SIG-M5 (cell line): ENCODE measurements around the gene RPL38.

Experiments
- DNase-seq: peaks from one replicate; lab custom pipeline; 2025; lab: John Stamatoyannopoulos, UW

Gene RPL38

DNA sequence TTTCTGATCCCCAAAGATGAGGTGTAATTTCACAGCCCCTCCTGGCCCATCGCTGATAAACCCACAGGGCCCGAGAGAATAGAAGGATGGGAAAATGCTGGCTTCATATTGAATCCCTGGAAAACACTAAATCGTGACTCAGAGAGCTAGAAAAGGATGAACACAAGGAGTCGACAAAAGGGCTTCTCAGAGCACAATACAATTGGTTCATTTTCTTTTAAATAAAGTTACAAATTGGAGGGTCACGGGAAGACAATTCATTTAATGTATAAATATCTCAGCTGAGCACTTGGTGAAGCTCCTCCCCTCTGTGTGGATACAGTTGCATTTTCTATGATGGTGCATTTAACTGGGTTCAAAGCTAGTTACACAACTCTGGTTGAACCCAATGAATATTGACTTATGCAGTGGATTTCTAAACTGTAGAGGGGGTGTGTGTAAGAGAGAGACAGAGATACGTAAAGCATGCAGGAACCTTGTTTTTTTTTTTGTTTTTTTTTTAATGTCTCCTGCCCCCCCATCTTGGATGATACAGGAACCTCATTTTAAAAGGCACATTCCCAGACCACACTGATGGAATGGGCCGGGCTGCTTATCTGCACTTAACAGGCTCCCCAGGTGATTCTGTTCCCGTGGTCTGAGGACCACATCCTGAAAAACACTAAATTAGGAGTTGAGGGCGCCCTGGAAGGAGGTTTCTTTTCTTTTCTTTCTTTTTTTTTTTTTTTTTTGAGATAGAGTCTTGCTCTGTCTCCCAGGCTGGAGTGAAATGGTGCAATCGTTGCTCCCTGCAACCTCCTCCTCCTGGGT, 24.0 kb downstream of the RPL38 start:
- DNase-seq = no peak

DNA sequence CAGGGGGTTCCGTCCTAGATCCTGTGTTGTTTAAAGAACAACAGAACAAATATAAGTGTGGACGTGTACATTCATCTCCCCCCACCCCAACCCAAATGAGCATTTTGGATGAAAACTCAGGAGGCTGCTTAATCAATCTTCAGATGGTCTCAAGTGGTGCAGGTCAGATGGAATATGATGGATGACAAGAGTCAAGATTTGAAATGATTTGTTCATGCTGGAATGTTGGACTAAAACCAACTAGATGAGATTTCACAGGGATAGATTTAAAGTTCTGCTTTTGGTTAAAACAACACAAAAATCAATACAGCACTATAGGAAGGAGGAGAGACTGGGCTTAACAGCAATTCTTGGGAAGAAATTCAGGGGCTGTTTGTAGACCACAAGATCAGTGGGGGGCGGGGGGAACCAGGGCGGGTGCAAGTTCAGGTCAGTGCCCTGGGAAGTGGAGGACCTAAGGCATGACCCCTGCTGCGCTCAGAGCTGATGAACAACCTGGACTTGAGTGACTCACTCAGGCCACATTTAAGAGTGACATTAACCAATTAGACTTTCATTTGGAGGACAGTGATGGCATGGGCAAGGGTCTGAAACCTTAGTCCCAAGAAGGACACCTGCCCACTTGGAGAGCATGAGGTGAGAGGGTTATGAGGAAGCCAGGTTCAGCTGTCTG, 25.0 kb downstream of the RPL38 start:
- DNase-seq = no peak

DNA sequence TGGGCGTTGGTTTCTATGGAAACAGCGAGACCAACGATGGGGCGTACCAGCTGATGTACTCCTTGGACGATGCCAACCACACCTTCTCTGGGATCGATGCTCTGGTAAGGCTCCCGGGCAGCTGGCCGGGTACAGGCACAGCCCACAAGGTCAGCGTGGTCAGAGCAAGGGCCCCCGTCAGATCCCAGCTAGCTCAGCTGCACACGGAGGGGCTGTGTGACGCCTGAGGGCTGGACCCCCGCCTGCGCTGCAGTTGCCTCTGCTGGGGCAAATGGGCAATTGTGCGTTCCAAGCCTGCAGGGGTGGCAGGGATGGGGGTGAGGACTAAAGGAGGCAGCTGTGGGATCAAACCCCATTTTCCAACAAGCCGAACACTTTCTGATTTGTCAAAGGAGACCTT, 27.4 kb downstream of the RPL38 start:
- no peak for DNase-seq

DNA sequence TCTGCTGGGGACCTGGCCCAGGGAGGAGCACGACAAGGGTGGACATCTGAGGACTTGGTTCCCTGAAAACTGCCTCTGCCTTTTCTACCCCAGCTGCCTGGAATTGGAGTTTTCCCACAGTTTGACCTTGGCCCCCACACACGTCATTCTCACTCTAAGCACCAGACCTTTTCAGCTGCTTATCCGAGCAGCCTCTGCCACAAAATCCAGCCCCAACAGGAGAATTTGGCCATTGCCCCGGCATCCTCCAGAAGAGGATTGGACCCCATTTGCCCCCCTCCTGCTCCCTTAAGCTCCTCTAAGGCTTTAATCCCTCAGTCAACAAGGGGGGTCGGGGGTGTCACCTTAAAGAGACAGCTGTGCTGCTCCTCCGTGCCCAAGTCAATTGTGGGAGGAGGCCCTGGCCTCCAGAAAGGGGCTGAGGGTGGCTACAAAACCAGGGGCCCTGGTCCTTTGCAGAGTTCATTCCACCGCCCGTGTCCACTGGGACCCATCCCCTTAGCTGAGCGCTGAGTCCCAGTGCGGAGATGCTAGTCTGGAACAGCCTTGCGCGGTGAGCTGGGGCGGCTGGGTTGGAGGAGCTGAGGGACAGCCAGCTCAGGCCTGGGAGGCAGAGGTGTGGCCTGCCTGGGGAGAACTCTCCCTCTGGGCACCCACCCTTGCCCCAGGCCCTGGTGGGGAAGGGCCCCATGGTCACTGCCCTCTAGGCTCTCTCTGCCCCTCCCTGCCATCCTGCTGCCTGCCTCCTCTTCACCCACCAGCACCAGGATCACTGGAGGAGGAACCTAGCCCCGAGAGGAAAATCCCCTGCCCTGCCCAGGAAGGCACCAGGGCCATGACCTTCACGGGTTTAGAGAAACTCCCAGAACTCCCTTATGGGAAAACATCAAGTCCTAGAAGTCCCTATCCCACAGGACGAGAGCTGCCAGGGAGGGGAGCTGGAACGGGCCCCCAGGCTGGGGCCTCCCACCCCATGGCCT, 28.7 kb downstream of the RPL38 start:
- no peak for DNase-seq

DNA sequence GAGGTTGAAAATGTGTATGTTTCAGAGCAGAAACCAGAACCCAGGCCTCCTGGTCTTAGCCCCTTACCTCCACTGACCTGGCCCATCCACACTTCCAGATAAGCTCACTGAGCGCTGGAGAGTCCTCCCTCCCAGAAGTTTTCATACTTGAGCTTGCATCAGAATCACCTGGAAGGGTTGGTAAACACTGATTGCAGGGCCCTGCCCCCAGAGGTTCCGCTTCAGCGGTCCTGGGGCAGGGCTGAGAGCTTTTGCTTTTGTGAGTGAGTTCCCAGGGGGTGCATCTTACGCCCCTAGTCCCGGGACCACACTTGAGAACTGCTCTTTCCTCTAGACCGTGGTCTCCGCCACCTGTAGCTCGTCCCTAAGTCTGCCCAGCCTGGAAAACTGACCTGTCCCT, 30.5 kb downstream of the RPL38 start:
- DNase-seq = no peak

DNA sequence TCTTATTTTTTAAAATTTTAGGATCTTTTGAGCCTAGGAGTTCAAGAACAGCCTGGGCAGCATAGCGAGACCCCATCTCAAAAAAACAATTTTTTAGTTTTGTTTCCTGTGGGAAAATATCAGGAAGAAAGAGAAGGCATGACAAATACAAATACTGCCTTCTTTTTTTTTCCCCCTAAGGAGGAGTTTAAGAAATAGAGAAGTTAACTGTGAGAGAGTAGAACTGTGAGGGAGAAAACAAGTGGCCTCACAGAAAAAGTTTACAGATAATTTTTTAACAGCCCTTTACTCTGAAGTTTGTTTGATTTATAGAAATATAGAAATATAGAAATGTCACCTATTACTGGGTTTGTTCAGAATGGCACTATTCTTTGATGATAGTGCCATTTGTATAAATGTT, 31.0 kb downstream of the RPL38 start:
- DNase-seq = no peak

DNA sequence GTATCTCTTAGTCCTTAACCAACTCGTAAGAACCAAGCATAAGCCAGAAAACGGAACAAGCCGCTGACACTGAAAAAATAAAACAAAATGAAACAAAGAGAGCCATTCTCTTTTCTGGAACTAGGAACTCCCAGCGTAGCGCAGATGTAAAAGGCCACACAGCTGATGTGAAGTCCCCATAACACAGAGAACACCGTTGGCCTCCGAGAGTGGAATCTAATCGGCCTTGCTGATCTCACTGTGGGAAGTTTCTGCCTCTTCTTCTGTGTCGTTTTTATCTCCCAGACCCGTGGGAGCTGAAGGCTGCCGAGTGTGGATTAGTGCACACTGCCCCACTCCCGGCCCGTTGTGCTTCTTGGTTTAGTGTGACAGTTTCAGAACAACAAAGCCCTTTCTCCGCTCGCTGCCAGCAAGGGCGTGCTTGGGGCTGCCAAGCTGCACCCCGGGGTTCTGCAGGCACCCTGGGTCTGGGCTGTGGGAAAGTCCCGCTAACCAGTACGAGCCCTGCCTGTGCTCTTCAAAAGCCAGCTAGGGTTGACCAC, 31.6 kb downstream of the RPL38 start:
- no peak for DNase-seq

DNA sequence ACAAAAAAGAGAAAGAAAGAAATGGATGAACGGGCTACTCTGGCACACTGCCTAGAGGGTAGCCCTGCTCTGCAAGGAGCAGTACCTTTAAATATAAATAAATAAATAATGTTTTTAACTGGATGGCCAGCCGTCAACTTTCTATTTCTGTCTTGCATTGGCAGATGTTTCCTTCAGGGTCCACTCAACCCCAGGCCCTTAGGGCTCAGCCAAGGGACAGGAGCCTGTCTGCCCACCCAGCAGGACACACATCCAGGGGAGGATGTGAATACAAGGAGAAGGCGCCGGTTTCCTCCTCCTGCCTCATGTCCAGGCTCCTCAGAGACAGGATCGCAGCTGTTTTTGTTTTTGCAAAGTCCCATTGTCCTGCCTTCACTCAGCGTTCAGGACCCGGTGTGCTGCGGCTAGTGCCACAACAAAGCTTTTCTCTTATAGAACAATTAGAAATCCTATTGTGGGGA, 32.5 kb downstream of the RPL38 start:
- no peak for DNase-seq

DNA sequence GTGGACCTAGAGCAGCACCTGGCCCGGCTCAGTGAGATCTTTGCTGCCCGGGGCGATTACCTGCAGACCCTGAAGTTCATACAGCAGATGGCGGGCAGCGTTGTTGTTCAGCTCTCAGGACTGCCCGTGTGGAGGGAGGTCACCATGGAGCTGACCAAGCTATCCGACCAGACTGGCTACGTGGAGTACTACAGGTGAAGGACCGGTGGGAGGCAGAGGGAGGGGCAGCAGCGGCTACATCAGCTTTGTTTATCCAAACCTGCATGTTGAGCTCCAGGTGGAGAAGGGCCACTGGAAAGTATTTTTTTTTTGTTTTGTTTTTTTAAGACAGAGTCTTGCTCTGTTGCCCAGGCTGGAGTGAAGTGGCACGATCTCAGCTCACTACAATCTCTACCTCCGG, 33.8 kb downstream of the RPL38 start:
- DNase-seq = no peak

DNA sequence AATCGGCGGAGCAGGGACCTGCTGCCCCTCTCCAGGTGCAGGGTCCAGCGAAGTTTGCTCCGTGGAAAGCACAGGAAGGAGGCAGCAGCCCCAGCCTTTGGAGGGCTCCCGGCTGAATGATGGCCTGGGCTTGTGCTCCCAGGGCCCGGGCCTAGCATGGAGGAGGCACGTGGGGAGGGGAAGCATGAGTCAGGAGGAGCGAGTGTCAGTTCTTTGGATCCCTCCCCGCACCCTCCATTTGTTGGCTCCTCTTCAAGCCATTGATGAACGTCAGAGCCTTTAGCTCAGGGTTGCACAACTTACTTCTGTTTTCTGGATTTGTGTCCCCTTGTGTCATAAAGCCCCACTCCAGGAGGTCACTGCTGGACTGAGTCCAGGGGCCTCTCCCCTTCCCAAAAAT, 35.7 kb downstream of the RPL38 start:
- peak; percentile 61 for DNase-seq

DNA sequence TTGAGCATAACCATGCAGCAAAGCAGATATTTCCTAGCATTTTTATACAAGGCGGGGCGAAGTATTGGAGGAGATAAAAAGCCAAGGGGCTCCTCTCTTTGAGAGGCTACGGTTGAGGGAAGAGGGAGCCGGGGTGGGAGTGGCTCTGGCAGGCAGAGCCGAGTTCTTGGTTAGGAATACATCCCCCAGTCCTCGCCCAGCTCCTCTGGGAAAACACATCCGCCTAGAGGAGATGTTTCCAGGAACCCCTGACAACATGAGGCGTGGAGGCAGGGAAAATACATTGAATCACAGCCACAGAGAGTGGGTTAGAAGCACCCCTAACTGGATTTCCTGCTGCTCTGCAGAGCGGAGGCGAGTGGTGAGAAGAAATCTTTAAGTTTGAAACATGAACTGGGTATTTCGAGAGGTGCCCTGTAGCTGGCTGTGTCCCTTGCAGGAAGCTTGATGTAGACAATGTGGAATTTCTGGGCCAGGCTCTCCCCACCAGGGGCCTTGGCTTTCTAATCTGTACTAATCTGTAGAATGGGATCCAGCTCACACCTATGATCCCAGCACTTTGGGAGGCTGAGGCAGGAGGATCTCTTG, 37.2 kb downstream of the RPL38 start:
- DNase-seq = no peak

DNA sequence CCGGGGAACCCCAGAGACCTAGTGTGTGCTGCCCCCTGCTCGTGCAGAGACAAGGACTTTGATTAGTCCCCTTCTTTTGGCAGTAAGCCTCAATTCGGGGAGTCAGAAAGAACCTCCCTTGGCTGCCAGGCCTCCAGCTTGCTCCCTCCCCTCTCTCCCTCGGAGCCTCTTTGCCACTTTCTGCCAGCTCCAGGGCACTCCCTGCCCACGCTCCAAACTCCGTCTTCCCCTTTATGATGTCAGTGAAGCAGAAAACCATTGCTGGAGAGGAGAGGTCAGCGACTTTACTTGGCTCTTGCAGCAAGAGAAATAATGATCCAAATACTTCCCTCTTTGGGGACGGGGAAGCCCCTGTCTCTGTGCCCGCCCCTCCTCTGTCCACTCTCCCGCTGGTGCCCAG, 38.0 kb downstream of the RPL38 start:
- no peak for DNase-seq

DNA sequence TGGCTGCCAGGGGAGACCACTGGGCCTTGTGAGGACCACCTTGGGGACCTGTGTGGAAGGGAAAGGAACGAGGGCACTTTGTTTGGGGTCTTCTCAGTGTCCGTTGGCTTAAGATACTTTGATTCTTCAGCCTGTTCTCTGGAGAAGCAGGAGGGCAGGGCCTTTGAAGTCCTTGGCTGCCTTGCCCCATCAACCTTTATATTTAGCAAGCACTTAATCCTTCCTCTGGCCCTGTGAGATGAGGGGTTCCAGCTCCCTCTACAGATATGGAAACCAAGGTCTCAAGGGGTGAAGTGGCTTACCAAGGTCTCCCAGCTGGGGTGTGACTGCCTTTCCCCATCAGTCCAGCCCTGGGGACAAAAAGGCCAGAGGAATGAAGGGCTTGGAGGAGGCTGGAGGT, 38.4 kb downstream of the RPL38 start:
- DNase-seq = no peak

DNA sequence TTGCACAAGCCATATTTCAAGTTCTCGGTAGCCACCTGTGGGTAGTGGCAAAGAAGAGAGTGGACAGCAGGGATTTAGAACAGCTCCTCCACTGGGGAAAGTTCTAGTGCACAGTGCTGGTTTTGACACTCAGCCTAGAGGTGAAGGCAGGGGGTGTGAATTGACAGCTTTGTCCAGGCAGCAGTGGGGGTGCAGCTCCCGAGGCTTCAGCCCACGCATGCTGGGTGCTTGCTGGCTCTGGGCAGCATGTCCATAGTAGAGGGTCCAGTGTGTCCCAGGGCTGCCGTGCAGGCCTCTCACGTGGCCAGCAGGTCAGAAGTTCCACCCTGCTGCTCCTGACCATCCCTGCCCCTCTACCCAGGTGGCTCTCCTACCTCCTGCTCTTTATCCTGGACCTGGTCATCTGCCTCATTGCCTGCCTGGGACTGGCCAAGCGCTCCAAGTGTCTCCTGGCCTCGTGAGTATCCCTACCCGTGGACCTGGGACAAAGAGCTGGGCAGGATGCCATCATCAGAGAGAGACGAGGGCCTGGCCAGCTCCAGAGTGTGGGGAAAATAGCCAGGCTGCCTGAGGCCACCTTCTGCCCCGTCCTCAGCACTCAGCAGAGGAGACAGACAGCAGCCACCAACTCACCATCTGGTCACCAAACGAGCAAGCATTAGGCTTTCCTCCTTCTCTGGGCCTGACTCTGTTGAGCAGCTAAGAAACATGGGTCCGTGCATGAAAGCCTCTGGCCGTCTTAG, 39.7 kb downstream of the RPL38 start:
- no peak for DNase-seq

DNA sequence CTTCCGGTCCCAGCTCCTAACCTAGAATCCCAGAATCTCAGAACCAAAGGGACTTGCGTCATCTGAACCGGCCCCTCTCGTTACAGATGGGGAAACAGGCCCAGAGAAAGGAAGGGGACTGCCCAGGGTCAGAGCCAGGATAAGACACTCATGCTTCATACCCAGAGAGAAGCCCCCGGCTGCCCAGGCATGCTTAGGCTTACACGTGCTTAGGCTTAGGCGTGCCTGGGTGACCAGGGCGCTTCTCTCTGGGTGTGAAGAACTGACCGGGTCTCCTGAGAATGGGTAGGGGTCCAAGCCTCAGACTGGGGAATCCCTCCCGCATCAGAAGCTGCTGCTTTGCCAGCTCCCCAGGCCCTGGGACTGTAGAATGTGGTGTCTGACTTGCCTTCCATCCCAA, 40.6 kb downstream of the RPL38 start:
- DNase-seq = no peak

DNA sequence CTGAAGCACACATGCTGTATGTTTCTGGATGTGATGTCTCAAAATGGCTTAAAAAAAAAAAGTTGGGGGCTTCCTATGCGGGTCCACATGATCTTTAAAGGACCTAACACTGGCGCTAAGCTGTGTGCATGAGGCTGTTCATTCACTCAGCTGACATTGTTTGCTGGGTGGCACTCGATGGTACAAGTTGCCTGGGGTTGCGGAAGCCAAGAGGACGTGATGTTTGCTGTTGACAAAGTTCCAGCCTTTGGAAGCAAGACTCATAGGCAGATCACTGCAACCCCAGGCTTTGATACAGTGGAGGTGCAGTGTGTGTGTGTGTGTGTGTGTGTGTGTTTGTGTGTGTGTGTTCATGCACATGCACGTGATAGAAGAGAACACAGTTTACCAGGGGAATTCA, 41.1 kb downstream of the RPL38 start:
- DNase-seq = no peak

DNA sequence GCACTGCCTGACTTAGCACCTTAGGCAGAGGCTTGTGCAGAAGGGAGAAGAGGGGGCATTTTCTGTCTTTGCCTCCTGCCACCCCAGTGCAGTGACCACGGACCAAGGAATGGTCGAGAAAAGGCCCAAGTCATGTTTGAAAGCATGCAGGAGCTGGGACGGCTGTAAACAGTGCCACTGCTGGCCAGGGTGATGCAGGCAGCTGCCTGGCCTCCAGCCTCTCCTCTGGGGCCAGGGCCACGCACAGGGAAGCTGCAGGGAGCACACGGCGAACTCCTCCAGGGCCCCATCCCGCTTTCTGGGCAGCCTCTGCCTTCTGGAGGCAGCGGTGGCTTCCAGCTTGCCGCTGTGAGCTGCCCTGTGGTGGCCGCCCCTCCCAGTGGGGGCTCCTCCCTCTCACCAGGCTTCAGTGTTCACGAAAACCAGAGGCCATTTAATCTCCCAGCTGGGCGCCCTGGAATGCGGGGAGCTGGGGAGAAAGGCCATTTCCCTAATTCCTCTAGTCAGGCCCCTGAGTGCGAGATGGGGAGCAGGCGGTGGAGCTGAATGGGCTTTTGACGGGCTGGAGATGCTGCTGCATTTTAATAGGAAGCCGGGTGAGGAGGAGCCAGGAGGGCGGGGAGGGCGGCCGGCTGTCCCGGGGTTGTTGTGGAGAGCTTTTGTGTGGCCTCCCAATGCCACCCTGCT, 41.8 kb downstream of the RPL38 start:
- DNase-seq = no peak

DNA sequence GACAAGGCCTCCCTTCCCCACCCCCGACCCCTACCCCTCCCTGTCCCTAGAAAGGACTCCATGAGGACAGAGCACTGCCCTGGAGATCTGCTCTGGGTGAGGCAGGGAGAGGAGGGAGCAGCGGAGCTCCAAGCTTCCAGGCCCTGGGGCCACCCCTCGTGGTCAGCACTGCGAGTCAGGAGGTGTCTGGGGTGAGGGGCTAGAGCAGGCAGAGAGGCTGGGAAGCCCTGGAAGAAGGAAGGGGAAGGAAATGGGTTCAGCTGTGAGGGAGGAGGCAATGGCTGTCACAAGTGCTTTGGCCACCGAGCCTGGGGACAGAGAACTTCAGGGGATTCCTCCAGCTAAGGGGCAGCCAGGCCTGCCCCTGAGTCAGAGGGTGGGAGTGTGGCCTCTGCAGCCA, 42.4 kb downstream of the RPL38 start:
- no peak for DNase-seq

DNA sequence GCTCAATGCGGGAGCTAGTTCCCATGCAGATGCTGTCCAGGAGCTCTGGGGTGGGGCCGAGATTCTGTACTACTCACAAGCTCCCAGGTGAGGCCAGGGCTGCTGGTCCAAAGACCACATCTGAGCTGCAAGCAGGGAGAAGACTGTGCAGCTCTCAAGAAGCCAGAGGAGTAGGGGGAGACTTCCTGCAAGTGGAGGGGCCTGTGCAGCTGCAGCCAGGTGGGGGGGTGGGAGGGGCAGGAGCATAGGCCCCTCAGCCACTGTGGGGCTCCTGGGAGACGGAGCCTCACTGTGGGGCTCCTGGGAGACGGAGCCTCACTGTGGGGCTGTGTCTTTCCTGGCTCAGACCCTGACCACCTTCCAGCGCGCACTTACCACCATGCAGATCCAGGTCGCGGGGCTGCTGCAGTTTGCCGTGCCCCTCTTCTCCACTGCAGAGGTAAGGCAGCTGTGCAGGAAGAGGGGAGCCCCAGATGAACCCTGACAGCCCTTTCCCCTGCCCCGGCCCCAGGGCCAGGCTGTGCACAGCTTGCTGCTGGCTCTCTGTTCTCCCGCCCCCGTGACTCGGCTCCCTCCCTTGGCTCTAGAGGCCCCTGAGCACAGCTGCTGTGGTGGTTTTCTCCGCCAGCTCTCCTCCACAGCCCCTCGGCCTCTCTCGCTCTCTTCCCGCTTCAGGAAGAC, 46.3 kb downstream of the RPL38 start:
- DNase-seq = no peak
